GM23338 (cell line): ENCODE results near the gene C12orf56. TPM values are rescaled to one million over a fixed set of nuclear protein-coding genes. Genes with fewer than 3 reads are reported as not detected.

Experiments
- ATAC-seq: fragments of 200-7000 bp; cut with Tn5 transposase; 3 replicates; pipeline ENCODE4 v1.9.1; 2020
- DNase-seq: peaks from one replicate; pipeline ENCODE4 v3.0.0-alpha.2; 2015; ENCODE audit warnings: low spot score
- H2AFZ ChIP-seq: fragments of 200-600 bp; sonication (generic); 2 replicates; pipeline ENCODE4 v1.8.0; 2016; ENCODE audit warnings: antibody characterized with exemption, mild to moderate bottlenecking, moderate library complexity
- H3F3A ChIP-seq: fragments of 200-600 bp; sonication (generic); replicated peaks from 2 replicates; pipeline ENCODE4 v1.8.0; 2017; ENCODE audit warnings: antibody characterized with exemption, mixed run types, low read depth
- H3K27ac ChIP-seq: fragments of 200-600 bp; sonication (generic); 2 replicates; pipeline ENCODE4 v1.6.1; 2016; ENCODE audit warnings: low read depth
- H3K27me3 ChIP-seq: fragments of 200-600 bp; sonication (generic); 2 replicates; pipeline ENCODE4 v1.8.0; 2016; ENCODE audit warnings: mild to moderate bottlenecking, mixed run types, moderate library complexity; ENCODE audit not compliant: insufficient read depth
- H3K36me3 ChIP-seq: fragments of 200-600 bp; sonication (generic); 2 replicates; pipeline ENCODE4 v1.8.0; 2016; ENCODE audit warnings: mild to moderate bottlenecking; ENCODE audit not compliant: insufficient read depth
- H3K4me1 ChIP-seq: fragments of 200-600 bp; sonication (generic); 2 replicates; pipeline ENCODE4 v1.8.0; 2016; ENCODE audit warnings: mild to moderate bottlenecking, moderate library complexity; ENCODE audit not compliant: insufficient read depth
- H3K4me2 ChIP-seq: fragments of 200-600 bp; sonication (generic); 2 replicates; pipeline ENCODE4 v1.7.1; 2017; ENCODE audit warnings: mixed run types
- H3K4me3 ChIP-seq: fragments of 200-600 bp; sonication (generic); 2 replicates; pipeline ENCODE4 v1.6.1; 2016; ENCODE audit warnings: mixed run types
- H3K79me2 ChIP-seq: fragments of 200-600 bp; sonication (generic); replicated peaks from 2 replicates; pipeline ENCODE4 v1.8.0; 2017; ENCODE audit warnings: mild to moderate bottlenecking; ENCODE audit not compliant: insufficient read depth
- H3K9me2 ChIP-seq: fragments of 200-600 bp; sonication (generic); 2 replicates; pipeline ENCODE4 v1.8.0; 2017; ENCODE audit not compliant: insufficient read depth
- H4K20me1 ChIP-seq: fragments of 200-600 bp; sonication (generic); replicated peaks from 2 replicates; pipeline ENCODE4 v1.8.0; 2017; ENCODE audit warnings: mild to moderate bottlenecking; ENCODE audit not compliant: insufficient read depth
- H3K27ac Mint-ChIP-seq: 2 replicates; pipeline ENCODE4 v1.8.0; 2020; ENCODE audit warnings: inconsistent platforms, mild to moderate bottlenecking, moderate library complexity, mixed read lengths
- H3K27me3 Mint-ChIP-seq: 3 replicates; pipeline ENCODE4 v1.8.0; 2022; ENCODE audit warnings: low read depth, mild to moderate bottlenecking, moderate library complexity, mixed read lengths, inconsistent platforms; ENCODE audit not compliant: insufficient read depth, poor library complexity
- H3K36me3 Mint-ChIP-seq: 3 replicates; pipeline ENCODE4 v1.8.0; 2021; ENCODE audit warnings: low read depth, mild to moderate bottlenecking, inconsistent platforms, moderate library complexity, mixed read lengths
- H3K4me1 Mint-ChIP-seq: 3 replicates; pipeline ENCODE4 v1.8.0; 2020; ENCODE audit warnings: mild to moderate bottlenecking, inconsistent platforms, mixed read lengths
- H3K4me3 Mint-ChIP-seq: 3 replicates; pipeline ENCODE4 v1.8.0; 2021; ENCODE audit warnings: moderate library complexity, mild to moderate bottlenecking, inconsistent platforms, mixed read lengths
- H3K9me3 Mint-ChIP-seq: 3 replicates; pipeline ENCODE4 v1.8.0; 2020; ENCODE audit warnings: moderate library complexity, mild to moderate bottlenecking, inconsistent platforms, mixed read lengths
- CREB1 ChIP-seq: fragments of 250-450 bp; sonication (Bioruptor Pico); IDR thresholded peaks from 2 replicates; pipeline ENCODE4 v1.5.0; 2020; ENCODE audit warnings: low read depth, mild to moderate bottlenecking, moderate library complexity
- EZH2 ChIP-seq: fragments of 200-600 bp; sonication (generic); IDR thresholded peaks from one replicate; pipeline ENCODE4 v1.8.0; 2017; ENCODE audit warnings: antibody characterized with exemption, mild to moderate bottlenecking, low read depth; ENCODE audit not compliant: unreplicated experiment
- EZH2phosphoT487 ChIP-seq: fragments of 200-600 bp; sonication (generic); IDR thresholded peaks from one replicate; pipeline ENCODE4 v1.8.1; 2018; ENCODE audit warnings: antibody characterized with exemption; ENCODE audit not compliant: unreplicated experiment
- JUNB ChIP-seq: IDR thresholded peaks from one replicate; pipeline ENCODE4 v1.6.1; 2016; ENCODE audit warnings: antibody characterized with exemption; ENCODE audit not compliant: unreplicated experiment
- NANOG ChIP-seq: IDR thresholded peaks from 2 replicates; pipeline ENCODE4 v1.6.1; 2016; ENCODE audit warnings: antibody characterized with exemption, borderline replicate concordance
- POLR2AphosphoS5 ChIP-seq: IDR thresholded peaks from 2 replicates; pipeline ENCODE4 v1.6.1; 2016; ENCODE audit warnings: antibody characterized with exemption, low read depth
- STAT1 ChIP-seq: IDR thresholded peaks from one replicate; pipeline ENCODE4 v1.6.1; 2016; ENCODE audit warnings: antibody characterized with exemption; ENCODE audit not compliant: unreplicated experiment
- ZNF114 ChIP-seq: fragments of 250-450 bp; sonication (Bioruptor Pico); IDR thresholded peaks from 2 replicates; pipeline ENCODE4 v1.5.0; 2020; ENCODE audit warnings: mild to moderate bottlenecking, moderate library complexity
- ZNF331 ChIP-seq: fragments of 250-450 bp; sonication (Bioruptor Pico); IDR thresholded peaks from 2 replicates; pipeline ENCODE4 v1.5.0; 2020; ENCODE audit warnings: low read depth, mild to moderate bottlenecking, moderate library complexity
- polyA plus RNA-seq: library from polyadenylated mRNA; unstranded; fragments of >200 nt; fragmentation: Nextera tagmentation; extraction: Ambion mirVana; gene quantifications from 2 replicates; pipeline ENCODE4 v1.2.1, GENCODE V29; 2016
- total RNA-seq: library from RNA; depleted of rRNA; stranded (reverse); fragments of >200 nt; shearing (Covaris generic); gene quantifications from 2 replicates; pipeline ENCODE4 v1.2.3, GENCODE V29; 2014
- TF ChIP-seq, protein P1 (sequence below): fragments of 250-450 bp; sonication (Bioruptor Pico); IDR thresholded peaks from 2 replicates; pipeline ENCODE4 v1.5.0; 2020; ENCODE audit warnings: mild to moderate bottlenecking, moderate library complexity
- TF ChIP-seq, protein P2 (sequence below): IDR thresholded peaks from 2 replicates; pipeline ENCODE4 v1.6.1; 2016; ENCODE audit warnings: antibody characterized with exemption

C12orf56 gene
- total and polyA plus RNA-seq, 2 experiments from 2014 or later: 6.4 to 9.3 TPM

DNA sequence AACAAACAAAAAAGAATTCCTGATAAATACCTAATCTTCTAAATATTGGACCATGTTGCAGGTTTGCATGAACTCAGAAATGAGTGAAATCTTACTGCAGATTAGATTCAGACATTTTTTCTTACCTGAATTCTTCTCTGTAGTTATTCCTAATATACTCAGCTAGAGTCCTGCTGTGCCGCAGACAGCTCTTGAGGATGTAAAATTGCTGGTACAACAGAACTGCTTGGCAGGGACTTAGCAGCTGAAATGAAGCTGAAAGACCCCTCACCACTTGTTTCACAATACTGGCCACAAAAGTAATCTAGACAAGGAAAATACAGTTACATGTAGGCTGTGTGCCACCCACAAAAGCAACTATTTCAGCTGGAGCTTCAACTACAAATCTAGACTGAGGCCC, 120.1 kb downstream of the C12orf56 start (continued):
- TF ChIP-seq, protein P1, sequence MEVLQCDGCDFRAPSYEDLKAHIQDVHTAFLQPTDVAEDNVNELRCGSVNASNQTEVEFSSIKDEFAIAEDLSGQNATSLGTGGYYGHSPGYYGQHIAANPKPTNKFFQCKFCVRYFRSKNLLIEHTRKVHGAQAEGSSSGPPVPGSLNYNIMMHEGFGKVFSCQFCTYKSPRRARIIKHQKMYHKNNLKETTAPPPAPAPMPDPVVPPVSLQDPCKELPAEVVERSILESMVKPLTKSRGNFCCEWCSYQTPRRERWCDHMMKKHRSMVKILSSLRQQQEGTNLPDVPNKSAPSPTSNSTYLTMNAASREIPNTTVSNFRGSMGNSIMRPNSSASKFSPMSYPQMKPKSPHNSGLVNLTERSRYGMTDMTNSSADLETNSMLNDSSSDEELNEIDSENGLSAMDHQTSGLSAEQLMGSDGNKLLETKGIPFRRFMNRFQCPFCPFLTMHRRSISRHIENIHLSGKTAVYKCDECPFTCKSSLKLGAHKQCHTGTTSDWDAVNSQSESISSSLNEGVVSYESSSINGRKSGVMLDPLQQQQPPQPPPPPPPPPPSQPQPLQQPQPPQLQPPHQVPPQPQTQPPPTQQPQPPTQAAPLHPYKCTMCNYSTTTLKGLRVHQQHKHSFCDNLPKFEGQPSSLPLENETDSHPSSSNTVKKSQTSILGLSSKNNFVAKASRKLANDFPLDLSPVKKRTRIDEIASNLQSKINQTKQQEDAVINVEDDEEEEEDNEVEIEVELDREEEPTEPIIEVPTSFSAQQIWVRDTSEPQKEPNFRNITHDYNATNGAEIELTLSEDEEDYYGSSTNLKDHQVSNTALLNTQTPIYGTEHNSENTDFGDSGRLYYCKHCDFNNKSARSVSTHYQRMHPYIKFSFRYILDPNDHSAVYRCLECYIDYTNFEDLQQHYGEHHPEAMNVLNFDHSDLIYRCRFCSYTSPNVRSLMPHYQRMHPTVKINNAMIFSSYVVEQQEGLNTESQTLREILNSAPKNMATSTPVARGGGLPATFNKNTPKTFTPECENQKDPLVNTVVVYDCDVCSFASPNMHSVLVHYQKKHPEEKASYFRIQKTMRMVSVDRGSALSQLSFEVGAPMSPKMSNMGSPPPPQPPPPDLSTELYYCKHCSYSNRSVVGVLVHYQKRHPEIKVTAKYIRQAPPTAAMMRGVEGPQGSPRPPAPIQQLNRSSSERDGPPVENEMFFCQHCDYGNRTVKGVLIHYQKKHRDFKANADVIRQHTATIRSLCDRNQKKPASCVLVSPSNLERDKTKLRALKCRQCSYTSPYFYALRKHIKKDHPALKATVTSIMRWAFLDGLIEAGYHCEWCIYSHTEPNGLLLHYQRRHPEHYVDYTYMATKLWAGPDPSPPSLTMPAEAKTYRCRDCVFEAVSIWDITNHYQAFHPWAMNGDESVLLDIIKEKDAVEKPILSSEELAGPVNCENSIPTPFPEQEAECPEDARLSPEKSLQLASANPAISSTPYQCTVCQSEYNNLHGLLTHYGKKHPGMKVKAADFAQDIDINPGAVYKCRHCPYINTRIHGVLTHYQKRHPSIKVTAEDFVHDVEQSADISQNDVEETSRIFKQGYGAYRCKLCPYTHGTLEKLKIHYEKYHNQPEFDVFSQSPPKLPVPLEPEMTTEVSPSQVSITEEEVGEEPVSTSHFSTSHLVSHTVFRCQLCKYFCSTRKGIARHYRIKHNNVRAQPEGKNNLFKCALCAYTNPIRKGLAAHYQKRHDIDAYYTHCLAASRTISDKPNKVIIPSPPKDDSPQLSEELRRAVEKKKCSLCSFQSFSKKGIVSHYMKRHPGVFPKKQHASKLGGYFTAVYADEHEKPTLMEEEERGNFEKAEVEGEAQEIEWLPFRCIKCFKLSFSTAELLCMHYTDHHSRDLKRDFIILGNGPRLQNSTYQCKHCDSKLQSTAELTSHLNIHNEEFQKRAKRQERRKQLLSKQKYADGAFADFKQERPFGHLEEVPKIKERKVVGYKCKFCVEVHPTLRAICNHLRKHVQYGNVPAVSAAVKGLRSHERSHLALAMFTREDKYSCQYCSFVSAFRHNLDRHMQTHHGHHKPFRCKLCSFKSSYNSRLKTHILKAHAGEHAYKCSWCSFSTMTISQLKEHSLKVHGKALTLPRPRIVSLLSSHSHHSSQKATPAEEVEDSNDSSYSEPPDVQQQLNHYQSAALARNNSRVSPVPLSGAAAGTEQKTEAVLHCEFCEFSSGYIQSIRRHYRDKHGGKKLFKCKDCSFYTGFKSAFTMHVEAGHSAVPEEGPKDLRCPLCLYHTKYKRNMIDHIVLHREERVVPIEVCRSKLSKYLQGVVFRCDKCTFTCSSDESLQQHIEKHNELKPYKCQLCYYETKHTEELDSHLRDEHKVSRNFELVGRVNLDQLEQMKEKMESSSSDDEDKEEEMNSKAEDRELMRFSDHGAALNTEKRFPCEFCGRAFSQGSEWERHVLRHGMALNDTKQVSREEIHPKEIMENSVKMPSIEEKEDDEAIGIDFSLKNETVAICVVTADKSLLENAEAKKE (CRISPR knock-in tag): no peak
- TF ChIP-seq POLR2AphosphoS5 (no peak), CREB1 (CRISPR knock-in tag) (no peak), EZH2 (no peak), NANOG (no peak), STAT1 (no peak), EZH2phosphoT487 (no peak), JUNB (no peak), ZNF331 (CRISPR knock-in tag) (no peak)

DNA sequence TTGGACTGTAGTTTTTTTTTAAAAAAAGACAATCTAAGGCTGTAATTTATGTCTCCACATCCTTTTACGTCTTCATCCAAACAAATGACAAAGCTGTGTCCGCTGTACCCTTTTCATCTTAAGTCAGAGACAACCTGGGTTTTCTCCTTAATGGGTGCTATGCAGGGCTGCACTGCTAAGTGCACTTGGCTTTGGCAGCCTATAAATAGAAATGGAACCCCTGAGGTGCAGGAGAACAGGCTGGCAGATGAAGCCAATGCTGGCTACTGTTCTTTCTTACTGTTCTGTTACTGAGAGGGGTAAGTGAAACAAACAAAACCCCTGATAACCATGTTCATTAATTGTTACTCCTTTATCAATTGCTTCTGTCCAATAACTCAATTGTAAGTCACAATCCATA, 121.4 kb downstream of the C12orf56 start:
- TF ChIP-seq EZH2 (no peak), EZH2phosphoT487 (no peak), ZNF114 (CRISPR knock-in tag) (no peak), NANOG (no peak), STAT1 (no peak)
- TF ChIP-seq, protein P2, sequence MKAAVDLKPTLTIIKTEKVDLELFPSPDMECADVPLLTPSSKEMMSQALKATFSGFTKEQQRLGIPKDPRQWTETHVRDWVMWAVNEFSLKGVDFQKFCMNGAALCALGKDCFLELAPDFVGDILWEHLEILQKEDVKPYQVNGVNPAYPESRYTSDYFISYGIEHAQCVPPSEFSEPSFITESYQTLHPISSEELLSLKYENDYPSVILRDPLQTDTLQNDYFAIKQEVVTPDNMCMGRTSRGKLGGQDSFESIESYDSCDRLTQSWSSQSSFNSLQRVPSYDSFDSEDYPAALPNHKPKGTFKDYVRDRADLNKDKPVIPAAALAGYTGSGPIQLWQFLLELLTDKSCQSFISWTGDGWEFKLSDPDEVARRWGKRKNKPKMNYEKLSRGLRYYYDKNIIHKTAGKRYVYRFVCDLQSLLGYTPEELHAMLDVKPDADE: no peak
- Histone ChIP-seq H3K27ac (no peak overlapping the region), H3F3A (no peaks in the 10 kb centered on the region), H3K9me2 (no peaks in the 10 kb centered on the region), H3K27me3 (no peaks in the 10 kb centered on the region), H3K36me3 (no peaks in the 10 kb centered on the region), H3K4me3 (no peak overlapping the region), H3K4me2 (no peak overlapping the region), H3K4me1 (peaks cover under 1% of the 10 kb centered on the region; the same call in 1 of the 2 replicates), H4K20me1 (no peaks in the 10 kb centered on the region), H2AFZ (no peak overlapping the region), H3K79me2 (no peaks in the 10 kb centered on the region)
- Mint-ChIP-seq H3K36me3 (no peaks in the 10 kb centered on the region), H3K4me3 (no peak overlapping the region), H3K27ac (no peak overlapping the region), H3K27me3 (peaks cover 3% of the 10 kb centered on the region), H3K9me3 (no peaks in the 10 kb centered on the region), H3K4me1 (peaks cover 5% of the 10 kb centered on the region)
- ATAC-seq: no peak
- no peak for DNase-seq
